Activated T-helper 1 cell treated with Interleukin-2 at 50 U/mL for 16 hours (primary cell): ENCODE data around the gene CLDN5.

Experiments
- DNase-seq: peaks from one replicate; pipeline ENCODE4 v3.0.0-alpha.2; 2020; ENCODE audit warnings: low read depth

Gene CLDN5

GRCh38 chr22:19503869-19504268, 20.3 kb downstream of the CLDN5 start:
- no peak for DNase-seq

DNA sequence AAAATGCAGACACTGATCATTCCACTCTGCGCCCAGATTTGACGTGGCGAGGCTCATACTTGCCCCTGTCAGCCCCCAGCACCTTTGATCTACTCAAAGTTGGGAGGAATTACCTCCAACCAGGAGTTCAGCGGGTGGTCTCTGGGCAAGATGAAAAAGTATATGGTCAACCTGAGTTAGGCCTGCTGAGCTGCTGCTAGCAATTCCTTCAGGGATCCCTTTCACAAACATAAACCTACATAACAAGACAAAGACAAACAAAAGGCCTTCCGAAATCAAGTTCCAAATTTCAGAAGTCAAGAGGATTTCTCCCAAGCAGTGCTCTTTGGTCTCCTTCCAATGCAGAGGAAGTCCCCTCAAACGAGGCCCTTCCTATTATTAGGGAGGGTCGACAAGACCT, 20.8 kb downstream of the CLDN5 start:
- DNase-seq = no peak

DNA sequence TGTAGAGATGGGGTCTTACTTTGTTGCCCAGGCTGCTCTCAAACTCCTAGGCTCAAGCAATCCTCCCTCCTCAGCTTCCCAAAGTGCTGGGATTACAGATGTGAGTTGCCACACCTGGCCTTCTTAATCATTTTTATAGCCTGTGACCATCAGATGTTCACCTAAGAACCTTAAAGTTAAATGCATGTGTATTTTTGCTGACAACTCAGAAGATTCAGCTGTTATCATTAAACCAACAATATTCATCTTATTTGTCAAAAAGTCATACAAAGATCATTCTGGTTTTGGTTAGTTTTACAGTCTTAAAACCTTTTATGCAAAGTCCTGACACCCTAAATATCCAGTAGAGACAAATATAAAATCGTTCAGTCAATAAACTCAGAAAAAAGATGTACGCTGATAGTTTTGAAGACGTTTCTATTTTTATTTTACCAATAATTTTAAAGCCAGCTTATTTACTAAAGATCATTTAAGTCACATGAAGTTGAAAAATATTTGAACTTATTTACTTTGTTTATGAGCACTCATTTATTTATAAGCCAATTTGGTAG, 22.2 kb downstream of the CLDN5 start:
- no peak for DNase-seq

- no peak for DNase-seq
Measured at GRCh38 chr22:19499880-19500242, 24.3 kb downstream of the CLDN5 start.

DNA sequence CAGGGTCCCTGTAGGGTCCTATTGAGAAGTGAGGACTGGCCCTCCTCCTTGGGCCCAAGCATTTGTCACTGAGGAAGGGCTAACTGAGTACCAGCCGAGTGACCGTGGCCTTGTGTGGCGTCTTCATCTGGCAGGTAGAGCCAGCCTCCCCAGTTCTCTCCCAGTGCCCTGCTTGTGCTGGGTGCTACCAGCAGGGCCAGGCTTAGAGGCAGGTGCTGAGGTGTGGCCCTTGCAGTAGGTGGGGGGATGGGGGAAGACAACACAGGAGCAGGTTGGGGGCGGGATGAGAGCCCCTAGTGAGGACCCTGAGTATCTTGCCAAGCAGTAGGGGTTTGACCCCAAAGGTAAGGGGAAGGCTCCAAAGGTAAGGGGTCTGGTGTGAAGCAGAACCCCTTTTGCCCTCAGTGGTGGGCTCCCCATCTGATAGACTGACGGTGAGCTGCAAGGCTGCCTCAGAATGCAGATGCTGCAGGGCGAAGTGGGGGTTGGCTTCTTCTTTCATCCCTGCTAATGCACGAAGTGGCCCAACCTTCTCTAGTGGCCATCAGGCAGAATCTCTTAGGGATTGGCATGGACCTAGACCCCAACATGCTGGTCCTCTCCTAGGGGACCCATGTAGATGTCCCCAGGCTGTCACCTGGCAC, 24.9 kb downstream of the CLDN5 start:
- DNase-seq = no peak

DNA sequence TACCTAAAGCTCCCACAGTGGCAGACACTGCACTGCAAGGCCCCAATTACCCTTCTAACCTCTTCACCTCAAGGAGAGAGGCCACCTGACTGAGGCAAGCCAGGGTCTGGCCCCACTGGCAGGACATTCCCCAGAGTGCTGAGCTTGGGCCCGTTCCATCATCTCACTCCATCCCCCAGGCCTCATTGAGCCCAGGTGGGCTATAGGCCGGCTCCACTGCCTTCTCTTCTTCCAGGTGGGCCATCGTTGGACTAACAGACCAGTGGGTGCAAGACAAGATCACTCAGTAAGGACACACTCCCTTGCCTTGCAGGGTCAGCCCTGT, 25.4 kb downstream of the CLDN5 start:
- DNase-seq = no peak

- DNase-seq = no peak
Measured at GRCh38 chr22:19498154-19498865, 25.9 kb downstream of the CLDN5 start.

- DNase-seq = no peak
Measured at GRCh38 chr22:19497245-19497644, 27.0 kb downstream of the CLDN5 start.

- DNase-seq = no peak
Measured at GRCh38 chr22:19496324-19496630, 27.9 kb downstream of the CLDN5 start.

GRCh38 chr22:19495562-19496323, 28.5 kb downstream of the CLDN5 start:
- DNase-seq = no peak

DNA sequence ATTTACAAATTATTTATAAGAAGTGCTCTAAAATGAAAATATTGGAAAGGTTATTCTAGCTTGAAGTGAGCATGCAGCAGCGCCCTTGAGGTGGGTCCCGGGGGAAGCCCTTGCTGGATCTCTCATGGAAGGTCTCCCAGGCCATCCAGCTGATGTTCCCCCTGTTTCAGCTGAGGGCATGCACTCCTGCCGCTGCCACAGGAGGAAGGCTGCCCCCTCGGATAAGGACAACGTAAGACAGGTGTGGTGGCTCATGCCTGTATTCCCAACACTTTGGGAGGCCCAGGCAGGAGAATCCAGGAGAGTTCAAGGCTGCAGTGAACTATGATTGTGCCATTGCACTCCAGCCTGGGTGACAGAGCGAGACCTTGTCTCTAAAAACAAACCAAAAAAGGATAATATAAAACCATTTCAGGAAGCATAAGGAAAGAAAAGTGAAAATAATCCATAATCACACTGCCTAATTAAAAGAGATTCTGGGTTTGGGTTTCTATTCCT, 29.5 kb downstream of the CLDN5 start:
- no peak for DNase-seq

- DNase-seq = no peak
Measured at GRCh38 chr22:19494001-19494560, 30.1 kb downstream of the CLDN5 start.

DNA sequence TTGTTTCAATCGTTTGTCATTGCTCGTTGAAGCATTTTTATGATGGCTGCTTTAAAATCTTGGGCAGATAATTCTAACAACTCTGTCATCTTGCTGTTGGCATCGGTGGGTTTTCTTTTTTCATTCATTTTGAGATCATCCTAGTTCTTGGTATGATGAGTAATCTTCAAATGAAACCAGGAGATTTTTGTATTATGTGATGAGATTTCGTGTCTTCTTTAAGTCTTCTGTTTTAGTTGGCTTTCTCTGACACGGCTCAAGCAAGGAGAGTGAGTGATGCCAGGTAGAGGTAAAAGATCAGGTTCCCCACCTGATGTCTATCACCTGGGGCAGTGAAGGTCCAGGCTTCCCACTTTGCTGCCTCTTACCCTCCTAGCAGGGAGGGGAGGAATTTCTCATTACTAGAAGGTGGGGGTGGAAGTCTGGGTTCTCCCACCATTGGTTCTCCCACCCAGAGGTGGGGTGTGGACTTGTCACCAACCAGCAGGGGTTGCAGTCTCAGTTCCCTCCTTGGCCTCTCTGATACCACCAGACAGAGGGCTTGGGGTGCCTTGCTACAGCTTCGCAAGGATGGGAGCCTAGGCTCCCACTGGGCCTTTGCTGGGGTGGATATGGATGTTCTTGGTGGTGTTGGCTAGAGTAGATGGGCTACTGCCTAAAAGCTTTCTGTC, 31.6 kb downstream of the CLDN5 start:
- no peak for DNase-seq

GRCh38 chr22:19490628-19491230, 33.5 kb downstream of the CLDN5 start:
- no peak for DNase-seq

DNA sequence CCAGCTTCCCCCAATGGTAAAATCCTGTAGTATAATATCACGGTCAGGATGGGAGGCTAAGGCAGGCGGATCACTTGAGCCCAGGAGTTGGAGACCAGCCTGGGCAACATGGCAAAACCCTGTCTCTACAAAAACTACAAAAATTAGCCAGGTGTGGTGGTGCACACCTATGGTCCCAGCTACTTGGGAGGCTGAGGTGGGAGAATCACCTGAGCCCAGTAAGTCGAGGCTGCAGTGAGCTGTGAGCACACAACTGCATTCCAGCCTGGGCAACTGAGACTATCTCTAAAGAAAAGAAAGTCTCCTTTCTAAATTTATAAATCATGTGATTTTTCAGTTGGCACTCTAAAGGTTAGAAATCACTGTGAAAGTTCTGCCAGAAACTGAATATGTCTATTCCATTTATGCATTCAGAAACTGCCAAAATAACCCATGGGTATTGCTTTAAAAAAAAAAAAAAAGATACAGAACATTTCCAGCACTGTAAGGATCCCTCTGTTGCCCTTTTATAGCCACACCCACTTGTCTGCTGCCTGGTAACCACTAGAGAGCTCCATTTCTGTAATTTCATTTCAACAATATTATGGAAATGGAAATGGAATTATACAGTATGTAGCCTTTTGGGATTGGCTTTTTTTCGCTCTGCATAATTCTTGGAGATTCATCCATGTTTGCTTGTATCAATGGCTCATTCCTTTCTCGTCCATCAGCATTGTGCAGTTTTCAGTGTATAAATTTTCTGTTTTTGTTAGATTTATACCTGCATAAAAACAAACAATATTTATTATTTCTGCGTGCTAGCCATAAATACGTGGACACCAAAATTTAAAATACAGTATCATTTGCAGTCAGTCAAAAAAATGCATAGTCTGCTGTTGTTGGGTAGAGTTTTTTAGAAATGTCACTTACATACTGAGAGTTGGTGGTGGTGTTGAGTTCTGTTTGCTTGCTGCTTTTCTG, 35.0 kb downstream of the CLDN5 start:
- DNase-seq = no peak

DNA sequence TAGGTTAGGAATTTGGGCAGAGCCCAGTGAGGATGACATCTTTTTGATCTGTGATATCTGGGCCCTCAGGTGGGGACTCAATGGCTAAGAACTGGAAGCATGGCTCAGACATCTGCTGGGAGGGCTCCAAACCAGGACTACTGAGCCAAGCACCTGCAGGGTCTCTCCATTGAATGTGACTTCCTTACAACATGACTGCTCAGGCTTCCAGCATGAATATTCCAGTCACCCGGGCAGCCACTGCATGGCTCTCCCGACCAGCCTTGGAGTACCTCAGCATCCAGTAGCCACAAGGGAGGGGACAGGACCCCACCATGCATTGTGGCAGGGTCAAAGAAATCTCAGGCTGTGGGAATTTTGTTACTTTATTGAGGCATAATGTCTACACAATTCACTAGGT, 35.9 kb downstream of the CLDN5 start:
- DNase-seq = no peak

GRCh38 chr22:19483481-19484244, 40.5 kb downstream of the CLDN5 start:
- DNase-seq = no peak

GRCh38 chr22:19482297-19482696, 41.9 kb downstream of the CLDN5 start:
- no peak for DNase-seq

DNA sequence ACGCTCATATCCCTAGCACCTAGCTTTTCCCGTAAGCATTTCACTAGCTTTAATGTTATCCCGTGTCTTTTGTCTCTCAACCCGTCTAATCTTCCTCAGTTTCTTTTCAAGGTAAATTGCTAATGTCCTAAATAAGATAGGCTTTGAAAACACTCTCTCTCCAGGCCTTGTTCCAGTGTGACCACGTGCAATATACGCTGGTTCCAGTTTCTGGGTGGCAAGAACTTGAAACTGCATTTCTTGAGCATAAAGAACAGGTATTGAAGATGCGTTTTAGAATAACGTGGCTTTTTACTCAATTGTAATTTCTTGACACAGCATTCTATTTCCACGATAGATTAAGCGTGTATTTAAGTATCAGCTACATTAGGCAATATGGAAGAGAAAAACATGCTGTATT, 43.4 kb downstream of the CLDN5 start:
- no peak for DNase-seq

GRCh38 chr22:19480173-19480568, 44.0 kb downstream of the CLDN5 start:
- DNase-seq = no peak
